Limb (tissue), 2 donors: ENCODE measurements around the gene POTEB2.
"Not testable (repeated sequence)": the region's sequence is repeated elsewhere in the genome, so short reads cannot be mapped to it uniquely, and the experiment has no call there.

ENCODE experiments used
- DNase-seq, 2 donors: peaks; one replicate each; pipeline ENCODE4 v3.0.0-alpha.2; 2016; ENCODE audit errors: extremely low spot score in 2 of 2

POTEB2 gene

DNA sequence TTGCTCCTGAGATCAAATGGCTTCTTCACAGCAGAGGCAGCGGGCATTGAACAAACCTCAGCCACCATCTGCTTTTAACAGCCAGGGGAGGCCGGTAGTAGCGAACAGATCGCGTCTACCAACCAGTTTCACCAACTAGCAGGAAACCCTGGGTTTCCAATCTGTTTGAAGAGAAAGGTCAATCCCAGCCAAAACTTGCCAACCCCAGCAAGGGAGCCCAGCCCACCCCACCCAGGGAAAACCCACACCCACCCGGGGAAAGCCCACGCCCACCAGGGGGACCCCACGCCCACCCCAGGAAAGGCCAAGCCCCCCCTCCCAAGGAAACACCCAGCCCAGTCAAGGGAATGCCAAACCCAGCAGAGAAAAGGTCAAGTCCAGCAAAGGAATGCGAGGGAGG lies at the start of gene POTEB2:
POTEB2 (minus strand) TSS at position 101 of the 400 bp plus-strand sequence; CDS start at position 68, 33 bp downstream.
- DNase-seq, result not testable (repeated sequence)

GRCh38 chr15:20879916-20880315 lies 13.8 kb upstream of the POTEB2 start:
- not testable (repeated sequence) for DNase-seq

GRCh38 chr15:20878464-20878863 lies 12.3 kb upstream of the POTEB2 start:
- DNase-seq, result not testable (repeated sequence)

- not testable (repeated sequence) for DNase-seq
Measured at GRCh38 chr15:20877819-20878218, 11.7 kb upstream of the POTEB2 start.
